Natural killer cell treated with Interleukin-12 subunit alpha and Interleukin-12 subunit beta and Interleukin-15 and Interleukin-18, amount 100 ng/mL, for 72 hours (primary cell): ENCODE results near the gene GALNT18. TPM values are rescaled to one million over a fixed set of nuclear protein-coding genes. Genes with fewer than 3 reads are reported as not detected.
A peak's percentile ranks its signal among the peaks of the same experiment; 100 is the strongest.

ENCODE experiments used
- ATAC-seq, 2 donors: fragments of 150-1000 bp; cut with Tn5 transposase in 1 of 2; sonication (Bioruptor Pico), chemical (Tn5 transposase) in 1 of 2; 2 replicates each; pipeline ENCODE4 v1.10.0; 2021
- DNase-seq: peaks from one replicate; pipeline ENCODE4 v3.0.0; 2022; ENCODE audit warnings: low spot score
- H3K27ac Mint-ChIP-seq, 2 donors: 1 replicate in 1 of 2; 2 replicates in 1 of 2; pipeline ENCODE4 v1.8.0; 2022; ENCODE audit warnings: mixed read lengths in 2 of 2, mild to moderate bottlenecking in 1 of 2, moderate library complexity in 1 of 2
- H3K27me3 Mint-ChIP-seq, 2 donors: 1 replicate in 1 of 2; 2 replicates in 1 of 2; pipeline ENCODE4 v1.8.0; 2022; ENCODE audit warnings: mixed read lengths in 2 of 2
- H3K36me3 Mint-ChIP-seq: one replicate; pipeline ENCODE4 v1.8.0; 2022; ENCODE audit warnings: mixed read lengths
- H3K4me1 Mint-ChIP-seq, 2 donors: 1 replicate in 1 of 2; 2 replicates in 1 of 2; pipeline ENCODE4 v1.8.0; 2022; ENCODE audit warnings: low read depth in 2 of 2, mixed read lengths in 2 of 2, mild to moderate bottlenecking in 1 of 2
- H3K4me3 Mint-ChIP-seq: one replicate; pipeline ENCODE4 v1.8.0; 2022; ENCODE audit warnings: mixed read lengths
- H3K9me3 Mint-ChIP-seq: 2 replicates; pipeline ENCODE4 v1.8.0; 2022; ENCODE audit warnings: mixed read lengths
- total RNA-seq, 2 donors: library from RNA; stranded (reverse); gene quantifications; one replicate each; pipeline ENCODE4 v1.2.3, GENCODE V29; 2022

GALNT18 gene
- total RNA-seq, 2 donors from 2014 or later = 0.29 to 0.73 TPM

GRCh38 chr11:11420191-11420898 lies 201.5 kb downstream of the GALNT18 start:
- H3K36me3 Mint-ChIP-seq = no peaks in the 10 kb centered on the region
- H3K27ac Mint-ChIP-seq = no peak overlapping the region
- no peaks in the 10 kb centered on the region for H3K9me3 Mint-ChIP-seq
- DNase-seq (no peak), ATAC-seq (no peak)
- H3K4me3 Mint-ChIP-seq = no peak overlapping the region
- peaks cover 0 to 5% of the 10 kb centered on the region in 2 donors for H3K4me1 Mint-ChIP-seq
- peaks cover 7 to 24% of the 10 kb centered on the region in 2 donors for H3K27me3 Mint-ChIP-seq

GRCh38 chr11:11419747-11420146 lies 202.1 kb downstream of the GALNT18 start:
- H3K4me3 Mint-ChIP-seq = no peak overlapping the region
- H3K9me3 Mint-ChIP-seq = no peaks in the 10 kb centered on the region
- no peaks in the 10 kb centered on the region for H3K36me3 Mint-ChIP-seq
- H3K27ac Mint-ChIP-seq = no peak overlapping the region
- H3K4me1 Mint-ChIP-seq = peaks cover 0 to 5% of the 10 kb centered on the region in 2 donors
- ATAC-seq = no peak
- no peak for DNase-seq
- peaks cover 8 to 24% of the 10 kb centered on the region in 2 donors for H3K27me3 Mint-ChIP-seq

GRCh38 chr11:11416917-11417316 lies 204.9 kb downstream of the GALNT18 start:
- no peak overlapping the region for H3K4me3 Mint-ChIP-seq
- no peak for DNase-seq
- H3K27me3 Mint-ChIP-seq = peaks cover 16 to 32% of the 10 kb centered on the region in 2 donors
- H3K36me3 Mint-ChIP-seq = no peaks in the 10 kb centered on the region
- H3K9me3 Mint-ChIP-seq = no peaks in the 10 kb centered on the region
- H3K4me1 Mint-ChIP-seq = peaks cover 0 to 5% of the 10 kb centered on the region in 2 donors
- H3K27ac Mint-ChIP-seq = no peak overlapping the region
- no peak for ATAC-seq

DNA sequence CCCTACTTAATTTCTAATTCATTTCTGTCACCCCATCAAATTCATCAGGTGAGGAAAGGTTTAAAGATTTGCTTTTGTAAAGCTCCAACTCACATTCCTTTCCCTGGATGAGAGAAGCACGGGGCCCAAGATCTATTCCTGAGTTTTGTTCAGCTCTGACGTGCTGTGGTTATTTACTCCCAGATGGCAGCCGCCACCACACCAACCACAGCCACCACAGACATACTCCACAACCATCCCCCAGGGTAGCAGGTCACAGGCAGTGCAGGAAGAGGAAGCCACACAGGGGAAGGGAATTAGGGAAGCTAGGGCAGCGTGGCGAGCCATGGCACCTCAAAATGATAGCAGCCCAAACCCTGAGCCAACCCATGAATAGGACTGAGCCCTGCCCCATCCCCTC lies 205.3 kb downstream of the GALNT18 start:
- Mint-ChIP-seq H3K9me3 (no peaks in the 10 kb centered on the region), H3K36me3 (no peaks in the 10 kb centered on the region), H3K4me1 (peaks cover 0 to 5% of the 10 kb centered on the region in 2 donors), H3K27me3 (peaks cover 16 to 32% of the 10 kb centered on the region in 2 donors), H3K27ac (no peak overlapping the region), H3K4me3 (no peak overlapping the region)
- no peak for DNase-seq
- ATAC-seq = no peak

- H3K27ac Mint-ChIP-seq = no peak overlapping the region
- peaks cover 0 to 5% of the 10 kb centered on the region in 2 donors for H3K4me1 Mint-ChIP-seq
- DNase-seq = no peak
- H3K9me3 Mint-ChIP-seq = no peaks in the 10 kb centered on the region
- ATAC-seq = no peak
- no peak overlapping the region for H3K4me3 Mint-ChIP-seq
- H3K27me3 Mint-ChIP-seq = peaks cover 16 to 32% of the 10 kb centered on the region in 2 donors
- H3K36me3 Mint-ChIP-seq = no peaks in the 10 kb centered on the region
Measured at GRCh38 chr11:11415901-11416300, 205.9 kb downstream of the GALNT18 start.

DNA sequence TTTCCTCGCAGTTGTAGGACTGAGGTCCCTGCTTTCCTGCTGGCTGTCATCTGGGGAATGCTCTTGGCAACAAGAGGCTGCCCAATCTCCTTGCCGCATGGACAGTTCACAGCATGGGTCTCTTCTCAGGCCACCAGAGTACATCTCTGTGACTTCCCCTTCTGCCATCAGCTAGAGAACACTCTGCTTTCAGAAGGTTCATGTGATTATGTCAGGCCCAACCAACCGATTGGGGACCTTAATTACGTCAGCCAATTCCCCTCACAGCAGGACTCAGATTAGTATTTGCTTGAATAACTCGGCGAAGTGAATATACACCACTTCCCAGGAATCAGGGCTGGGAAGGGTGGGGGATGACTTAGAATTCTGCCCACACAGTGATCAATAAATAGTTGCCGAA lies 206.8 kb downstream of the GALNT18 start:
- ATAC-seq (no peak), DNase-seq (no peak)
- Mint-ChIP-seq H3K9me3 (no peaks in the 10 kb centered on the region), H3K4me3 (no peak overlapping the region), H3K27me3 (peaks cover 19 to 32% of the 10 kb centered on the region in 2 donors), H3K36me3 (no peaks in the 10 kb centered on the region), H3K27ac (no peak overlapping the region), H3K4me1 (peaks cover 0 to 5% of the 10 kb centered on the region in 2 donors)

DNA sequence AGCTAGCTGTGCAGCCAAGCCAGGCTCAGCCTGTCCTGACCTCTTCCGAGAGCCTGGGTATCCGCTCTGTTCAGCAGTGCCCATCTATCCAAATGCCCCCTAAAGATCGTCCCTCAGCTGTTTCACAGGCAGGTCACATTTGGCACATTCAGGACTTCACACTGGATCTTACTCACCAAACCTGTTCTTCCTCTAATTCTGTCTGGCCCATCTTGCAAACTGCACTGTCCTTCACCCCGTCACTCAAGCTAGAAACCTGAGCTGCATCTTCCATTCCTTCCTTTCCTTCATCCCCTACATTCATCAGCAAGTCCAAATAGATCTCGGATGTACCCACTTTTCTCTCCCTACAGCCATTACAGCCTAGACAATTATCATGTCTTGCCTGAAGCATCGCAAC lies 208.0 kb downstream of the GALNT18 start:
- Mint-ChIP-seq H3K4me3 (no peak overlapping the region), H3K9me3 (no peaks in the 10 kb centered on the region), H3K27ac (no peak overlapping the region), H3K4me1 (peaks cover 0 to 5% of the 10 kb centered on the region in 2 donors), H3K27me3 (peaks cover 17 to 32% of the 10 kb centered on the region in 2 donors), H3K36me3 (no peaks in the 10 kb centered on the region)
- ATAC-seq (no peak), DNase-seq (no peak)

GRCh38 chr11:11411401-11411985 lies 210.3 kb downstream of the GALNT18 start:
- Mint-ChIP-seq H3K4me1 (peaks cover 0 to 2% of the 10 kb centered on the region in 2 donors), H3K4me3 (no peak overlapping the region), H3K36me3 (no peaks in the 10 kb centered on the region)

GRCh38 chr11:11409901-11410300 lies 211.9 kb downstream of the GALNT18 start:
- DNase-seq (no peak), ATAC-seq (peak in 1 of 2 donors; percentile 8)
- H3K27me3 Mint-ChIP-seq = peaks cover 14 to 15% of the 10 kb centered on the region in 2 donors
- no peaks in the 10 kb centered on the region for H3K4me1 Mint-ChIP-seq
- no peak overlapping the region for H3K27ac Mint-ChIP-seq
- H3K4me3 Mint-ChIP-seq = no peak overlapping the region
- H3K9me3 Mint-ChIP-seq = no peaks in the 10 kb centered on the region
- H3K36me3 Mint-ChIP-seq = no peaks in the 10 kb centered on the region

More at GRCh38 chr11:11411401-11411985, 210.3 kb downstream of the GALNT18 start:
- H3K9me3 Mint-ChIP-seq = no peaks in the 10 kb centered on the region
- no peak for DNase-seq
- H3K27me3 Mint-ChIP-seq = peaks cover 16 to 22% of the 10 kb centered on the region in 2 donors
- no peak for ATAC-seq
- H3K27ac Mint-ChIP-seq = no peak overlapping the region

DNA sequence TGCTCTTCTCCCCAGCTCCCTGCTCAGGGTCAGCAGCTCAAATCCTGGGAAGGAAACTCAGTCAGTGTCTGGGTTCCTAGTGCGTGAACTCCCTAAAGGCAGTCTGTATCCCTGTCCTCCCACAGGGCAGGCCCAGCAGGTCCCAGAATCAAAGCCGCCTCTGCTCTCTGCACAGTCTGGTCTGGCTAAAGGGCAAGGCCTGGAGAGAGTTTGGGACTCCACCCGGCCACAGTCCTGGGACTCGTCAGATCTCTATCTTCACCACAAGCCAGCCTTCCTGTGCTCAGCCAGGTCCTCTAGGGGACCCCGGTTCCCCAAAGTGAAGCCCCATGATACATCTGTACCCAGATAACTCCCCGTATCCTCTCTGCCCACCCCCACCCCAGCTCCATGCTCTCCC lies 212.6 kb downstream of the GALNT18 start:
- no peak overlapping the region for H3K4me3 Mint-ChIP-seq
- H3K27ac Mint-ChIP-seq = no peak overlapping the region
- H3K9me3 Mint-ChIP-seq = no peaks in the 10 kb centered on the region
- peaks cover 13 to 14% of the 10 kb centered on the region in 2 donors for H3K27me3 Mint-ChIP-seq
- DNase-seq = no peak
- H3K36me3 Mint-ChIP-seq = no peaks in the 10 kb centered on the region
- peak in 1 of 2 donors; percentile 30 for ATAC-seq
- no peaks in the 10 kb centered on the region for H3K4me1 Mint-ChIP-seq

DNA sequence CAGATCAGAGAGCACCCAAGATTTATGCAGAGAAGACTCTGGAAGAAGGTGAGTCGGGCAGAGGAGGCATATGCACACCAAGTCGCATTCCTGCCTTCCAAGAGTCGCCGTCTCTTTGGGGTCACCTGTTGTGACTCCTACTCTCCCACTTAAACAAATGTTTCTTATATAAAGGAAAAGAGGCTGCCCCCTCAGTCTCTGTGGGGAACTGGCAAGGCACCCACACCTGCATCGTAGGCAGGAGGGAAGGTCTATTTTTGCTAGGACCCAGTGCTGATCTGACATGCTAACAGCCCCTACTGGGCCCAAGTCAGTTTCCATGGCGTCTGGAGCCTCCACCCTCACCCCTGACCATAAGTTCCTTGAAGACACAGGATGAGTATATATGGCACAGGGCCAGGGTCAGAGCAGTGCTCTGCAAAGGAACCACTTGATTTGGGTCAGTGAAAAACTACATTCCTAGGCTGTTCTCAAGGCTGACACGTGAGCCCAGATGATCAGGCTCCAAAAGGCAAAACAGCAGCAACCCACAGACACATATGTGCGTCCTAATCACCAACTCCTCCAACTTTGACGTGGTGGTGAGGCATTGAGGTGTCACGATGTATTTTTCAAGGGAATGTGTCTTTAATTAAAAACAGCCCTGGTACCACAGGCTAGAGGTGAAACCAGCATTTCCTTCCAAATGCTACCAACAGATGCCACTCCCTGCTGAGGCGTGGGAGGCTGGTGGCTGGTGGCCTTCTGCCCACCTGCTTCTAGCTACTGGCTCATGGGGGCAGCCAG lies 213.2 kb downstream of the GALNT18 start:
- Mint-ChIP-seq H3K36me3 (no peaks in the 10 kb centered on the region), H3K4me1 (no peaks in the 10 kb centered on the region), H3K9me3 (no peaks in the 10 kb centered on the region), H3K27ac (no peak overlapping the region), H3K27me3 (peaks cover 7 to 9% of the 10 kb centered on the region in 2 donors), H3K4me3 (no peak overlapping the region)
- DNase-seq (no peak), ATAC-seq (no peak)

GRCh38 chr11:11407763-11408084 lies 214.1 kb downstream of the GALNT18 start:
- Mint-ChIP-seq H3K4me3 (no peak overlapping the region), H3K9me3 (no peaks in the 10 kb centered on the region), H3K4me1 (no peaks in the 10 kb centered on the region), H3K36me3 (no peaks in the 10 kb centered on the region), H3K27ac (no peak overlapping the region), H3K27me3 (peaks cover 7 to 9% of the 10 kb centered on the region in 2 donors)
- ATAC-seq (no peak), DNase-seq (no peak)

DNA sequence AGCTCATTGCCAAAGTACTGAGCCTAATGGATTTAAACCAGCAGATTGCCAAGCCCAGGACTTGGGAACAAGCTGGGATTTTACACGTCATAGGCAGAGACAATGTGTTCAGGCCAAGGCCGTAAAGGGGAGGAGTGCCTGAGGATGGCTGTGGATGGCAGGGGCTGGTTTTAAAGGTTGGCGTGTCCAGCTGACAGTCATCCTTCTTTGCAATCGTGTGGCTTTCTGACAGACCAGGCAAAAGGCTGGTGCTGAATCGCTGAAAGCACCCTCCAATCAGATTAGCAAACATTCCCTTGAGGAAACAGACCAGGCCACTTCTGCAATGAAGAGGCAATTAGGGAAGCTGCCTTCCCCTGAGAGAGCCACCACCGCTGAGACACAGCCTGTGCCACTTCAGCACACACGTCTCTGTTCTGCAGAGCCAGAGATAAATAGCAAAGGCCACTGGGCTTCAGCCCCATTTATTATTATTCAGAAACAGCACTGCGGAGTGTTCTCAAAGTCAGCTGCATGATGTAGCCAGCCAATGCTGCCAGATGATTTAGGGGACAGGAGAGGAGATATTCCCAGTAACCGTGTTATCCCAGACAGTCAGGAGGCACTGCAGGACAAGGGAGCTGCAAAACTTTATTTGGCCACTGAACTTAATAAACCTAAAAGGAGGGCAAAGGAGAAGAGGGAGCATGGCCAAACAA lies 214.6 kb downstream of the GALNT18 start:
- DNase-seq (no peak), ATAC-seq (no peak)
- Mint-ChIP-seq H3K27ac (no peak overlapping the region), H3K27me3 (peaks cover 9 to 11% of the 10 kb centered on the region in 2 donors), H3K9me3 (no peaks in the 10 kb centered on the region), H3K4me3 (no peak overlapping the region), H3K4me1 (no peaks in the 10 kb centered on the region), H3K36me3 (no peaks in the 10 kb centered on the region)
